A673 (cell line): ENCODE data around the gene CDKN2B-AS1.

Experiments
- EZH2 ChIP-seq: fragments of 200-600 bp; sonication (generic); IDR thresholded peaks from 2 replicates; pipeline ENCODE4 v1.6.1; 2017; ENCODE audit warnings: borderline replicate concordance, low read depth, mild to moderate bottlenecking, mixed read lengths, antibody characterized with exemption, low read length; ENCODE audit not compliant: poor library complexity, severe bottlenecking
- TF ChIP-seq, protein P1 (sequence below): fragments of 300-800, 200-600 bp; sonication (generic); conservative IDR thresholded peaks from 2 replicates; pipeline ENCODE4 v1.5.1; 2017; ENCODE audit warnings: low read depth, mild to moderate bottlenecking, antibody characterized with exemption, low read length, moderate library complexity, mixed read lengths

DNA sequence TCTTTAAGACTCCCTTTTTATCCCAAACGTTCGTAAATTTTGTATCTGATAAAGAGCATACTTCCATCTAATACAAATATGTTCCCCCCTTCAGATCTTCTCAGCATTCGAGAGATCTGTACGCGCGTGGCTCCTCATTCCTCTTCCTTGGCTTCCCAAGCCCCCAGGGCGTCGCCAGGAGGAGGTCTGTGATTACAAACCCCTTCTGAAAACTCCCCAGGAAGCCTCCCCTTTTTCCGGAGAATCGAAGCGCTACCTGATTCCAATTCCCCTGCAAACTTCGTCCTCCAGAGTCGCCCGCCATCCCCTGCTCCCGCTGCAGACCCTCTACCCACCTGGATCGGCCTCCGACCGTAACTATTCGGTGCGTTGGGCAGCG, 20.3 kb upstream of the CDKN2B-AS1 start:
- TF ChIP-seq, protein P1, sequence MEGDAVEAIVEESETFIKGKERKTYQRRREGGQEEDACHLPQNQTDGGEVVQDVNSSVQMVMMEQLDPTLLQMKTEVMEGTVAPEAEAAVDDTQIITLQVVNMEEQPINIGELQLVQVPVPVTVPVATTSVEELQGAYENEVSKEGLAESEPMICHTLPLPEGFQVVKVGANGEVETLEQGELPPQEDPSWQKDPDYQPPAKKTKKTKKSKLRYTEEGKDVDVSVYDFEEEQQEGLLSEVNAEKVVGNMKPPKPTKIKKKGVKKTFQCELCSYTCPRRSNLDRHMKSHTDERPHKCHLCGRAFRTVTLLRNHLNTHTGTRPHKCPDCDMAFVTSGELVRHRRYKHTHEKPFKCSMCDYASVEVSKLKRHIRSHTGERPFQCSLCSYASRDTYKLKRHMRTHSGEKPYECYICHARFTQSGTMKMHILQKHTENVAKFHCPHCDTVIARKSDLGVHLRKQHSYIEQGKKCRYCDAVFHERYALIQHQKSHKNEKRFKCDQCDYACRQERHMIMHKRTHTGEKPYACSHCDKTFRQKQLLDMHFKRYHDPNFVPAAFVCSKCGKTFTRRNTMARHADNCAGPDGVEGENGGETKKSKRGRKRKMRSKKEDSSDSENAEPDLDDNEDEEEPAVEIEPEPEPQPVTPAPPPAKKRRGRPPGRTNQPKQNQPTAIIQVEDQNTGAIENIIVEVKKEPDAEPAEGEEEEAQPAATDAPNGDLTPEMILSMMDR = no peak
- no peak for TF ChIP-seq EZH2
